SK-N-SH (cell line): ENCODE measurements around the gene CRACR2A. TPM values are rescaled to one million over a fixed set of nuclear protein-coding genes. Genes with fewer than 3 reads are reported as not detected.

Source experiments
- CTCF ChIA-PET: fragments of 300-600, 350-600 bp; formaldehyde crosslinking; extraction: SDS; loops from one replicate; lab custom pipeline; 2021; lab: Yijun Ruan, JAX
- POLR2A ChIA-PET: fragments of 350-600 bp; sonication (Branson Sonifier 250); formaldehyde crosslinking; extraction: SDS; loops from one replicate; lab custom pipeline; 2020; ENCODE audit warnings: antibody characterized with exemption, inconsistent platforms; lab: Yijun Ruan, JAX
- DNase-seq: peaks from one replicate; pipeline ENCODE4 v3.0.0; 2012
- H2AFZ ChIP-seq: fragments of 200-600 bp; sonication (generic); 2 replicates; pipeline ENCODE4 v1.8.1; 2016; ENCODE audit warnings: antibody characterized with exemption, mild to moderate bottlenecking, low read depth
- H3F3A ChIP-seq: fragments of 200-600 bp; sonication (generic); replicated peaks from 2 replicates; pipeline ENCODE3; 2016; ENCODE audit warnings: antibody characterized with exemption, mild to moderate bottlenecking; ENCODE audit not compliant: insufficient read depth
- H3K27ac ChIP-seq, 2 experiments: fragments of 200-500 bp in 1 of 2; fragments of 200-600 bp in 1 of 2; sonication (Bioruptor generic) in 1 of 2; sonication (generic), shearing (Covaris generic) in 1 of 2; 2 replicates each; pipeline versions ENCODE4 v1.5.1 to v1.6.1; 2014 to 2016; ENCODE audit warnings: low read depth in 2 of 2, inconsistent platforms in 1 of 2, low read length in 1 of 2, mild to moderate bottlenecking in 1 of 2, mixed read lengths in 1 of 2
- H3K27me3 ChIP-seq: fragments of 200-600 bp; sonication (generic), shearing (Covaris generic); 2 replicates; pipeline ENCODE4 v1.6.1; 2016; ENCODE audit warnings: mixed run types; ENCODE audit not compliant: insufficient read depth
- H3K36me3 ChIP-seq, 2 experiments: fragments of 200-500 bp in 1 of 2; fragments of 200-600 bp in 1 of 2; sonication (Bioruptor generic) in 1 of 2; sonication (generic) in 1 of 2; replicated peaks in 1 of 2; 2 replicates each; pipeline versions ENCODE3 to v1.5.1; 2014 to 2016; ENCODE audit warnings: low read length in 1 of 2, mild to moderate bottlenecking in 1 of 2; ENCODE audit not compliant: insufficient read depth in 2 of 2, control insufficient read depth in 1 of 2
- H3K4me1 ChIP-seq, 2 experiments: fragments of 200-500 bp in 1 of 2; fragments of 200-600 bp in 1 of 2; sonication (Bioruptor generic) in 1 of 2; sonication (generic), shearing (Covaris generic) in 1 of 2; 2 replicates each; pipeline versions ENCODE4 v1.5.1 to v1.6.1; 2014 to 2016; ENCODE audit warnings: low read depth in 1 of 2, low read length in 1 of 2, mixed run types in 1 of 2; ENCODE audit not compliant: insufficient read depth in 2 of 2, control insufficient read depth in 1 of 2
- H3K4me2 ChIP-seq: fragments of 200-600 bp; sonication (generic), shearing (Covaris generic); 2 replicates; pipeline ENCODE4 v1.6.1; 2017; ENCODE audit warnings: mixed run types
- H3K4me3 ChIP-seq, 2 experiments: fragments of 200-500 bp in 1 of 2; fragments of 200-600 bp in 1 of 2; sonication (Bioruptor generic) in 1 of 2; sonication (generic), shearing (Covaris generic) in 1 of 2; 2 replicates each; pipeline versions ENCODE4 v1.5.1 to v1.8.1; 2014 to 2016; ENCODE audit warnings: low read depth in 2 of 2, inconsistent platforms in 1 of 2, low read length in 1 of 2, mild to moderate bottlenecking in 1 of 2, mixed read lengths in 1 of 2, moderate library complexity in 1 of 2
- H3K79me2 ChIP-seq: fragments of 200-600 bp; sonication (generic); 2 replicates; pipeline ENCODE4 v1.8.1; 2017; ENCODE audit warnings: mild to moderate bottlenecking; ENCODE audit not compliant: insufficient read depth
- H3K9ac ChIP-seq: fragments of 200-600 bp; sonication (generic); 2 replicates; pipeline ENCODE4 v1.6.1; 2017; ENCODE audit warnings: mixed run types
- H3K9me2 ChIP-seq: fragments of 200-600 bp; sonication (generic); 2 replicates; pipeline ENCODE4 v1.6.1; 2017; ENCODE audit warnings: mixed run types
- H3K9me3 ChIP-seq: fragments of 200-600 bp; sonication (generic); 2 replicates; pipeline ENCODE4 v1.6.1; 2017; ENCODE audit warnings: mixed run types, mild to moderate bottlenecking, moderate library complexity
- H4K20me1 ChIP-seq: fragments of 200-600 bp; sonication (generic); 2 replicates; pipeline ENCODE4 v1.6.1; 2017; ENCODE audit warnings: mild to moderate bottlenecking, mixed run types; ENCODE audit not compliant: insufficient read depth
- CHD2 ChIP-seq: fragments of 150-350 bp; IDR thresholded peaks from 2 replicates; pipeline ENCODE4 v1.6.1; 2018; ENCODE audit warnings: low read length; ENCODE audit not compliant: partially characterized antibody
- ELF1 ChIP-seq: IDR thresholded peaks from 2 replicates; pipeline ENCODE4 v1.4.0; 2012
- FOSL2 ChIP-seq: IDR thresholded peaks from 2 replicates; pipeline ENCODE4 v1.4.0; 2012; ENCODE audit warnings: low read depth, mild to moderate bottlenecking, moderate library complexity, borderline replicate concordance
- FOXM1 ChIP-seq: IDR thresholded peaks from 2 replicates; pipeline ENCODE4 v1.4.0; 2012; ENCODE audit warnings: low read depth, mild to moderate bottlenecking
- GABPA ChIP-seq: IDR thresholded peaks from 2 replicates; pipeline ENCODE4 v1.4.0; 2012; ENCODE audit warnings: low read depth, mild to moderate bottlenecking
- GATA2 ChIP-seq: sonication (generic); formaldehyde crosslinking; IDR thresholded peaks from 2 replicates; pipeline ENCODE4 v1.5.0; 2020; ENCODE audit warnings: mild to moderate bottlenecking, missing genetic modification reagents
- JUND ChIP-seq: IDR thresholded peaks from 2 replicates; pipeline ENCODE4 v1.4.0; 2012
- MAX ChIP-seq: IDR thresholded peaks from 2 replicates; pipeline ENCODE4 v1.4.0; 2012; ENCODE audit warnings: low read depth
- MEF2A ChIP-seq: IDR thresholded peaks from 2 replicates; pipeline ENCODE4 v1.4.0; 2012; ENCODE audit warnings: low read depth, borderline replicate concordance
- MXI1 ChIP-seq: IDR thresholded peaks from 2 replicates; pipeline ENCODE4 v1.6.1; 2012; ENCODE audit warnings: mild to moderate bottlenecking, low read depth, low read length, improper control_type of control experiment
- REST ChIP-seq: IDR thresholded peaks from 2 replicates; pipeline ENCODE4 v1.6.1; 2012; ENCODE audit warnings: mild to moderate bottlenecking, low read depth, low read length, moderate library complexity
- RFX5 ChIP-seq: IDR thresholded peaks from 2 replicates; pipeline ENCODE4 v1.6.1; 2012; ENCODE audit warnings: mild to moderate bottlenecking, improper control_type of control experiment, low read length
- TCF12 ChIP-seq: IDR thresholded peaks from 2 replicates; pipeline ENCODE4 v1.4.0; 2012
- USF1 ChIP-seq: IDR thresholded peaks from 2 replicates; pipeline ENCODE4 v1.4.0; 2012; ENCODE audit warnings: low read depth, borderline replicate concordance
- WGBS: methylation state at CpG from one replicate; pipeline ENCODE4 v1.1.6; 2017; ENCODE audit warnings: low lambda C conversion rate; 5-methylcytosine and 5-hydroxymethylcytosine counted together
- polyA plus RNA-seq, 3 experiments: library from polyadenylated mRNA; depleted of rRNA; stranded (reverse); fragments of >200 nt; gene quantifications; 2 replicates each; pipeline ENCODE4 v1.2.3, GENCODE V29; 2012

CRACR2A gene
- polyA plus RNA-seq, 1 of the 3 experiments (the other 2 are of a cell fraction), result 0.12 TPM

GRCh38 chr12:3768911-3769447, 16.1 kb upstream of the CRACR2A start:
- 88% methylated on average over 3 of the region's 3 CpGs for WGBS
- no peaks in the 10 kb centered on the region for H4K20me1 ChIP-seq
- H3K79me2 ChIP-seq, result no peaks in the 10 kb centered on the region
- ChIA-PET POLR2A (no interaction called here), CTCF (interaction anchor here (0.7 to 10.3 kb wide), 3 partner anchors 35 to 470 kb away, joined by 3 to 203 read pairs (median 4); no protein-coding TSS in a partner anchor)
- H3K4me1 ChIP-seq, result no peaks in the 10 kb centered on the region
- no peak overlapping the region for H3K4me3 ChIP-seq
- no peak overlapping the region for H2AFZ ChIP-seq
- H3K9ac ChIP-seq, result no peak overlapping the region
- no peaks in the 10 kb centered on the region for H3K36me3 ChIP-seq
- H3K27me3 ChIP-seq, result peaks cover 4% of the 10 kb centered on the region; the same call in 1 of the 2 replicates
- no peak overlapping the region for H3K4me2 ChIP-seq
- DNase-seq, result no peak
- no peaks in the 10 kb centered on the region for H3K9me2 ChIP-seq
- no peaks in the 10 kb centered on the region for H3K9me3 ChIP-seq
- H3K27ac ChIP-seq, result no peak overlapping the region
- H3F3A ChIP-seq, result no peaks in the 10 kb centered on the region
- TF ChIP-seq MEF2A, result no peak
- TF ChIP-seq GABPA, result no peak
- TF ChIP-seq CHD2, result no peak
- no peak for TF ChIP-seq ELF1
- no peak for TF ChIP-seq FOXM1
- TF ChIP-seq USF1, result no peak
- TF ChIP-seq FOSL2, result no peak
- TF ChIP-seq MXI1, result no peak
- TF ChIP-seq JUND, result no peak
- TF ChIP-seq GATA2 (CRISPR knock-in tag), result no peak
- no peak for TF ChIP-seq RFX5
- TF ChIP-seq TCF12, result no peak
- TF ChIP-seq MAX, result no peak
- no peak for TF ChIP-seq REST
